ENCODE measurements around the gene GPR142. TPM values are rescaled to one million over a fixed set of nuclear protein-coding genes. Genes with fewer than 3 reads are reported as not detected.
A peak's percentile ranks its signal among the peaks of the same experiment; 100 is the strongest.

Gene GPR142
- total RNA-seq, 4 donors from 2014 or later: 0.67 TPM; not detected in 3

GRCh38 chr17:74356646-74357465, 10.4 kb upstream of the GPR142 start:
- no peak overlapping the region for H3K27ac ChIP-seq
- no peaks in the 10 kb centered on the region for H3K27me3 ChIP-seq
- DNase-seq: peak; percentile 46 to 52
- H3K36me3 ChIP-seq: no peaks in the 10 kb centered on the region
- peak overlapping the region in 1 of 3 donors; percentile 14 for H3K4me3 ChIP-seq (replicated peaks in 1 of 3)
- no peaks in the 10 kb centered on the region for H3K9me3 ChIP-seq
- no peak for TF ChIP-seq POLR2A (IDR thresholded peaks at IDR 0.05)
- TF ChIP-seq, protein P1, sequence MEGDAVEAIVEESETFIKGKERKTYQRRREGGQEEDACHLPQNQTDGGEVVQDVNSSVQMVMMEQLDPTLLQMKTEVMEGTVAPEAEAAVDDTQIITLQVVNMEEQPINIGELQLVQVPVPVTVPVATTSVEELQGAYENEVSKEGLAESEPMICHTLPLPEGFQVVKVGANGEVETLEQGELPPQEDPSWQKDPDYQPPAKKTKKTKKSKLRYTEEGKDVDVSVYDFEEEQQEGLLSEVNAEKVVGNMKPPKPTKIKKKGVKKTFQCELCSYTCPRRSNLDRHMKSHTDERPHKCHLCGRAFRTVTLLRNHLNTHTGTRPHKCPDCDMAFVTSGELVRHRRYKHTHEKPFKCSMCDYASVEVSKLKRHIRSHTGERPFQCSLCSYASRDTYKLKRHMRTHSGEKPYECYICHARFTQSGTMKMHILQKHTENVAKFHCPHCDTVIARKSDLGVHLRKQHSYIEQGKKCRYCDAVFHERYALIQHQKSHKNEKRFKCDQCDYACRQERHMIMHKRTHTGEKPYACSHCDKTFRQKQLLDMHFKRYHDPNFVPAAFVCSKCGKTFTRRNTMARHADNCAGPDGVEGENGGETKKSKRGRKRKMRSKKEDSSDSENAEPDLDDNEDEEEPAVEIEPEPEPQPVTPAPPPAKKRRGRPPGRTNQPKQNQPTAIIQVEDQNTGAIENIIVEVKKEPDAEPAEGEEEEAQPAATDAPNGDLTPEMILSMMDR (IDR thresholded peaks at IDR 0.05): no peak
- peaks cover 26 to 44% of the 10 kb centered on the region in 2 donors for H3K4me1 ChIP-seq
- WGBS, 2 donors: 37% methylated on average over 34 of the region's 105 CpGs; no CpG with 5 or more reads in 1 of the 2 donors
- intact Hi-C loops (cut with DNase I): no loop called here

- whole genome bisulfite sequencing, 2 donors: 44 to 84% methylated on average over 11 to 20 of the region's 32 CpGs
- H3K9me3 ChIP-seq: no peaks in the 10 kb centered on the region
- peaks cover 32 to 50% of the 10 kb centered on the region in 2 donors for H3K4me1 ChIP-seq
- no peak for TF ChIP-seq POLR2A (IDR thresholded peaks at IDR 0.05)
- TF ChIP-seq, protein P1 (IDR thresholded peaks at IDR 0.05): no peak
- no peaks in the 10 kb centered on the region for H3K27me3 ChIP-seq
- DNase-seq: no peak
- no peak overlapping the region for H3K4me3 ChIP-seq (replicated peaks in 1 of 3)
- no peaks in the 10 kb centered on the region for H3K36me3 ChIP-seq
- H3K27ac ChIP-seq: no peak overlapping the region
- intact Hi-C loops (cut with DNase I): no loop called here
Measured at GRCh38 chr17:74357466-74357809, 9.9 kb upstream of the GPR142 start.

GRCh38 chr17:74358697-74359096, 8.6 kb upstream of the GPR142 start:
- no peak overlapping the region for H3K27ac ChIP-seq
- no peak overlapping the region for H3K4me3 ChIP-seq (replicated peaks in 1 of 3)
- WGBS, 2 donors: 88 to 94% methylated on average over 9 of the region's 9 CpGs
- DNase-seq: no peak
- no peak for TF ChIP-seq POLR2A (IDR thresholded peaks at IDR 0.05)
- TF ChIP-seq, protein P1 (IDR thresholded peaks at IDR 0.05): no peak
- no peaks in the 10 kb centered on the region for H3K36me3 ChIP-seq
- no peaks in the 10 kb centered on the region for H3K9me3 ChIP-seq
- intact Hi-C loops (cut with DNase I): no loop called here
- peaks cover 26 to 43% of the 10 kb centered on the region in 2 donors for H3K4me1 ChIP-seq
- no peaks in the 10 kb centered on the region for H3K27me3 ChIP-seq

DNA sequence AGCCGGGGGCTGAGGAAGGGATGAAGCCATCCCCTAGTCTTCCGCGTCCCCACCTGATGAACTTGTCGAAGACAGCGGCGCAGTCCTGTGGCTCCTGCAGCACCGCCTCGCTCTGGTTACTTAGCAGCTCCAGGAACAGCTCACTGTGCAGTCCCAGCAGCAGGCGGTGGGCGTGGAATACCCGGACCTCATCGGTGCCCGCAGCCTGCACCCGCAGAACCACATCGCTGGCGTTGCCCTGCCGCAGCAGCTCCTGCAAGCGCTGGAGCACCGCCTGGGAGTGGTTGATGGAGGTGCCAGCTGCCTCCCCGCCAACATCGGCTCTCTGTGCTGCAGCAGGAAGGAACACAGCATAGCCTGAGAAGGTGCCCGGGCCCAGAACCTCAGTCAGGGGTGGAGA, 7.4 kb upstream of the GPR142 start:
- DNase-seq: no peak
- no peak overlapping the region for H3K27ac ChIP-seq
- TF ChIP-seq, protein P1 (IDR thresholded peaks at IDR 0.05): no peak
- TF ChIP-seq POLR2A (IDR thresholded peaks at IDR 0.05): no peak
- H3K27me3 ChIP-seq: no peaks in the 10 kb centered on the region
- no peak overlapping the region for H3K4me3 ChIP-seq (replicated peaks in 1 of 3)
- intact Hi-C loops (cut with DNase I): loop anchor here (2.0 to 5.0 kb wide), 2 partner anchors 59 to 153 kb away; no protein-coding TSS in a partner anchor
- no peaks in the 10 kb centered on the region for H3K9me3 ChIP-seq
- H3K36me3 ChIP-seq: no peaks in the 10 kb centered on the region
- WGBS, 2 donors: 96% methylated on average over 21 to 22 of the region's 22 CpGs
- H3K4me1 ChIP-seq: peaks cover 20 to 31% of the 10 kb centered on the region in 2 donors

DNA sequence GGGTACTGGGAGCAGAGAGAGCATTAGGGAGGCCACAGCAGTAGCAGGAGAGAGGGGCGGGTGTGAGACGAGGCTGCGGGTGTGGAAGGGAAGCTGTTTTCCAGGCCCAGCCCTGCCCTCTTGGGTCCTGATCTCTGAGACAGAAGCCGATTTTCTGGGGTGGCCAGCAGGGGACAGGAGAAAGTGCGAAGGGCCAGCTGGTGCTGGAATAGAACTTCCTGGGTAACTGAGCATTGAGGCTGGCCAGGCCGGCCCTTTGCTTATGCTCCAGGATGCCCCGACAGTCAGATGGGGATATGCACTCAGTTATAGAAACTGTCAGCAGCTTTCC, 6.4 kb upstream of the GPR142 start:
- Histone ChIP-seq H3K27me3 (no peaks in the 10 kb centered on the region), H3K9me3 (no peaks in the 10 kb centered on the region), H3K36me3 (no peaks in the 10 kb centered on the region), H3K4me1 (peaks cover 20 to 31% of the 10 kb centered on the region in 2 donors), H3K27ac (no peak overlapping the region), H3K4me3 (replicated peaks in 1 of 3) (no peak overlapping the region)
- intact Hi-C loops (cut with DNase I): loop anchor here (2.0 to 5.0 kb wide), 2 partner anchors 60 to 154 kb away; no protein-coding TSS in a partner anchor
- WGBS, 2 donors: 69% methylated on average over 7 of the region's 7 CpGs
- DNase-seq: no peak
- no peak for TF ChIP-seq POLR2A (IDR thresholded peaks at IDR 0.05)
- TF ChIP-seq, protein P1 (IDR thresholded peaks at IDR 0.05): no peak
